ENCODE measurements around the gene FOXP4. TPM values are rescaled to one million over a fixed set of nuclear protein-coding genes. Genes with fewer than 3 reads are reported as not detected.

FOXP4 gene
- total RNA-seq, 1 donor from 2014 or later = 19.5 TPM

DNA sequence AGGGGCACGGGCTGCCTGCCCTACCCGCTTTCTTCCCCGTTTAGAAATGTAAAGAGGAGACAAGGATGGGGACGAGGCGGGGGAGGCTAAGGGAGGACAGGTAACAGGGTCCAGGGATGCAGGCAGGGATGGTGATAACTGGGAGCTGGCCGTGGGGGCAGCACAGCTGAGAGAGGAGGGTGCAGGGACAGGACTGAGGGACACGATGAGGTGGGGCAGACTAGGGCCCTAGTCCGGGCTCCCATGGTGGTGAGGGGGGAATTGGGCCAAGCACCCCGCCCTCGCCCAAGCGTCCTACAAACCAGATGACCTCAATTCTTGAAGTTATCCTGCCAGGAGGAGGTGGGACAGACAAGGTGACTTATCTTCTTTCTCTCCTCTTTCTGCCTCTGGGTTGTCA lies 47.7 kb downstream of the FOXP4 start:
- TF ChIP-seq, protein P1, sequence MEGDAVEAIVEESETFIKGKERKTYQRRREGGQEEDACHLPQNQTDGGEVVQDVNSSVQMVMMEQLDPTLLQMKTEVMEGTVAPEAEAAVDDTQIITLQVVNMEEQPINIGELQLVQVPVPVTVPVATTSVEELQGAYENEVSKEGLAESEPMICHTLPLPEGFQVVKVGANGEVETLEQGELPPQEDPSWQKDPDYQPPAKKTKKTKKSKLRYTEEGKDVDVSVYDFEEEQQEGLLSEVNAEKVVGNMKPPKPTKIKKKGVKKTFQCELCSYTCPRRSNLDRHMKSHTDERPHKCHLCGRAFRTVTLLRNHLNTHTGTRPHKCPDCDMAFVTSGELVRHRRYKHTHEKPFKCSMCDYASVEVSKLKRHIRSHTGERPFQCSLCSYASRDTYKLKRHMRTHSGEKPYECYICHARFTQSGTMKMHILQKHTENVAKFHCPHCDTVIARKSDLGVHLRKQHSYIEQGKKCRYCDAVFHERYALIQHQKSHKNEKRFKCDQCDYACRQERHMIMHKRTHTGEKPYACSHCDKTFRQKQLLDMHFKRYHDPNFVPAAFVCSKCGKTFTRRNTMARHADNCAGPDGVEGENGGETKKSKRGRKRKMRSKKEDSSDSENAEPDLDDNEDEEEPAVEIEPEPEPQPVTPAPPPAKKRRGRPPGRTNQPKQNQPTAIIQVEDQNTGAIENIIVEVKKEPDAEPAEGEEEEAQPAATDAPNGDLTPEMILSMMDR (IDR thresholded peaks at IDR 0.05) = no peak
- no peaks in the 10 kb centered on the region for H3K4me1 ChIP-seq
- H3K4me3 ChIP-seq = no peak overlapping the region
- no peaks in the 10 kb centered on the region for H3K27me3 ChIP-seq
- intact Hi-C loops (cut with DNase I) = loop anchor here (5.0 kb wide), 1 partner anchor 87 kb away; no protein-coding TSS in a partner anchor
- no peak overlapping the region for H3K27ac ChIP-seq
- no peak for DNase-seq (ENCODE audit: low spot score in 2 of 2)
- peaks cover 48 to 76% of the 10 kb centered on the region in 2 donors for H3K36me3 ChIP-seq
- no peaks in the 10 kb centered on the region for H3K9me3 ChIP-seq

DNA sequence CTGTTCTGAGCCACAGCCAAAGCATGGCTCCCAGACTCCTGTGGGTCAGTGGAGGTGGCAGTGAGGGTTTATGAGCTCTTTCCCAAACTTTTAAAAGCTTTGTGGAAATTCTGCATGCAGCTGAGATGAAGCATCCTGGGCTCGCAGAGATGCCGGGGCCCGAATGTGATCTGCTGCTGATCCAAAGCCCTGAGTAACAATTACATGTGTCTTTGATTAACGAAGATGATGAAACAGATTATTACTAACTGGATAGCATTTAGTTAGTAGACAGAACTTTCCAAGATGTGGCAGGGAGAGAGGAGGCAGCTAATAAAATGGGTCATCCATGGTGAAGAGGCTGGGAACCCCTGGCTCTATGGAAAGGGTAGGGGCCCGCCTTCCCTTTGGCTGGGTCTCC lies 48.1 kb downstream of the FOXP4 start:
- TF ChIP-seq, protein P1 (IDR thresholded peaks at IDR 0.05) = no peak
- Histone ChIP-seq H3K27ac (no peak overlapping the region), H3K36me3 (peaks cover 46 to 76% of the 10 kb centered on the region in 2 donors)

DNA sequence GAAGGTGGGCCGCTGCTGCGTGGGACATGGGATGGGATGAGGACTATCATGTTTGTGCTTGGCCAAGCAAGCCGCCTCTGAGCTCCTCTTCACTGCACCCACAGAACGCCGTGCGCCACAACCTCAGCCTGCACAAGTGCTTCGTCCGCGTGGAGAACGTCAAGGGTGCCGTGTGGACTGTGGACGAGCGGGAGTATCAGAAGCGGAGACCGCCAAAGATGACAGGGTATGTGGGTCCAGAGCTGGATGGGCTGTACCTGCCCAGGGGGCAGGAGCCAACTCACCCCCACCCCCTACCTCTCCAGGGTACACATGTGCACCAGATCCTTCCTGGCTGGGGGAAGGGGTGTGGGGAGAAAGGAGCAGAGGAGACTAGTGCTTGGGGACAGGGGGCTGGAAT lies 48.6 kb downstream of the FOXP4 start:
- TF ChIP-seq, protein P1 (IDR thresholded peaks at IDR 0.05) = no peak
- intact Hi-C loops (cut with DNase I) = loop anchor here (5.0 kb wide), 1 partner anchor 87 kb away; no protein-coding TSS in a partner anchor
- Histone ChIP-seq H3K27ac (no peak overlapping the region), H3K27me3 (no peaks in the 10 kb centered on the region), H3K4me1 (no peaks in the 10 kb centered on the region), H3K9me3 (no peaks in the 10 kb centered on the region), H3K4me3 (no peak overlapping the region), H3K36me3 (peaks cover 42 to 76% of the 10 kb centered on the region in 2 donors)
- no peak for DNase-seq (ENCODE audit: low spot score in 2 of 2)

More for the DNA sequence above, 48.1 kb downstream of the FOXP4 start:
- intact Hi-C loops (cut with DNase I) = loop anchor here (5.0 kb wide), 1 partner anchor 87 kb away; no protein-coding TSS in a partner anchor
- no peak for DNase-seq (ENCODE audit: low spot score in 2 of 2)
- Histone ChIP-seq H3K27me3 (no peaks in the 10 kb centered on the region), H3K4me1 (no peaks in the 10 kb centered on the region), H3K4me3 (no peak overlapping the region), H3K9me3 (no peaks in the 10 kb centered on the region)

DNA sequence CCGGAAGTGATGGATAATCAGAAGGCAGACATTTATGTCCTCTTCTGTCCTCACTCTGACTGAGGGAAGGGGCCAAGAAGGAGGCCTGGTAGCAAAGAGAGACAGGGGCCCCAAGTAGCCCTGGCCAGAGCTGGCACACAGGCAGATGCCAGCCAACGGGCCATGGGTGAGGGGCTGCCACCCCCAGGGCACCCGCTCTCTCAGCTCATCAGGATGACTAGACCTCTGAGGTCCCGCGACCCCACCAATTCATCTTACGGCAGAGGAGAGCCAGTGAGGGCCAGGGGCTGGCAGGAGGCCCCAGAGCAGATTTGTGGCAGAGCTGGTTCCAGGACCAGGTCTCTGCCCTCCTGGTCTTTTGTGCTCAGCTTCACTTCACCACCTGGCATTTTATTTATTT lies 49.0 kb downstream of the FOXP4 start:
- no peak for DNase-seq (ENCODE audit: low spot score in 2 of 2)

DNA sequence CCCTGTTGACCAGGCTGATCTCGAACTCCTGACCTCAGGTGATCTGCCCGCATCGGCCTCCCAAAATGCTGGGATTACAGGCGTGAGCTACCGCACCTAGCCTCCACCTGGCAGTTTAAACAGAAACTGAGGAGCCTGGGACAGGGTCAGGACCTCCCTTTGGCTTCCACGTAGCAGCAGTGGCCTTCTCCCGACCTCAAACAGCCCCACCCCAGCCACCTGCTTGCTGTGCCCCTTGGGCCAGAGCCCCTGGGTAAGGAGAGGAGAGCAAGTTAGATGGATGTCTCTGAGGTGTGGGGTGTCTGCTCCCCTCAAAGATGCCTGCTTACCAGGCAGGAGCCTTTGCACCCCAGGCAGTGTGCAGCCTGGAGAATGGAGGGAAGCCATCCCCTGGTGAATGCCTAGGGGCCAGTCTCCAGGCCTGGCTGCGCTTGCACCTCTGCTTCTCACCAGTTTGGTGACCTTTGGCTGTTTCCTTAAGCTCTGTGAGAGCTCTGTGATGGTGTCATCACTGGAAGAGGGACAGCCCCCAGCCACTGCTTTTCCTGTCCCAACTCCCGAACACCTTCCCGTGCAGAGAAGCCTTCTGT lies 50.0 kb downstream of the FOXP4 start:
- Histone ChIP-seq H3K4me3 (no peak overlapping the region), H3K9me3 (no peaks in the 10 kb centered on the region), H3K4me1 (no peaks in the 10 kb centered on the region), H3K36me3 (peaks cover 35 to 71% of the 10 kb centered on the region in 2 donors), H3K27ac (no peak overlapping the region), H3K27me3 (no peaks in the 10 kb centered on the region)
- DNase-seq (ENCODE audit: low spot score in 2 of 2) = no peak
- intact Hi-C loops (cut with DNase I) = no loop called here
- TF ChIP-seq, protein P1 (IDR thresholded peaks at IDR 0.05) = no peak

More for the DNA sequence above, 49.0 kb downstream of the FOXP4 start:
- Histone ChIP-seq H3K4me1 (no peaks in the 10 kb centered on the region), H3K4me3 (no peak overlapping the region), H3K27ac (no peak overlapping the region), H3K27me3 (no peaks in the 10 kb centered on the region), H3K9me3 (no peaks in the 10 kb centered on the region), H3K36me3 (peaks cover 39 to 76% of the 10 kb centered on the region in 2 donors)
- intact Hi-C loops (cut with DNase I) = no loop called here
- TF ChIP-seq, protein P1 (IDR thresholded peaks at IDR 0.05) = no peak

Data from ascending aorta (tissue), 2 donors.